HG03135 (cell line): ENCODE data around the gene VMP1.
"Not testable (repeated sequence)": the region's sequence is repeated elsewhere in the genome, so short reads cannot be mapped to it uniquely, and the experiment has no call there.

Source experiments
- ATAC-seq: cut with Tn5 transposase; IDR thresholded peaks from one replicate; pipeline ENCODE4 v1.9.1; 2021; ENCODE audit warnings: mild to moderate bottlenecking, moderate library complexity; ENCODE audit not compliant: unreplicated experiment

VMP1 gene

DNA sequence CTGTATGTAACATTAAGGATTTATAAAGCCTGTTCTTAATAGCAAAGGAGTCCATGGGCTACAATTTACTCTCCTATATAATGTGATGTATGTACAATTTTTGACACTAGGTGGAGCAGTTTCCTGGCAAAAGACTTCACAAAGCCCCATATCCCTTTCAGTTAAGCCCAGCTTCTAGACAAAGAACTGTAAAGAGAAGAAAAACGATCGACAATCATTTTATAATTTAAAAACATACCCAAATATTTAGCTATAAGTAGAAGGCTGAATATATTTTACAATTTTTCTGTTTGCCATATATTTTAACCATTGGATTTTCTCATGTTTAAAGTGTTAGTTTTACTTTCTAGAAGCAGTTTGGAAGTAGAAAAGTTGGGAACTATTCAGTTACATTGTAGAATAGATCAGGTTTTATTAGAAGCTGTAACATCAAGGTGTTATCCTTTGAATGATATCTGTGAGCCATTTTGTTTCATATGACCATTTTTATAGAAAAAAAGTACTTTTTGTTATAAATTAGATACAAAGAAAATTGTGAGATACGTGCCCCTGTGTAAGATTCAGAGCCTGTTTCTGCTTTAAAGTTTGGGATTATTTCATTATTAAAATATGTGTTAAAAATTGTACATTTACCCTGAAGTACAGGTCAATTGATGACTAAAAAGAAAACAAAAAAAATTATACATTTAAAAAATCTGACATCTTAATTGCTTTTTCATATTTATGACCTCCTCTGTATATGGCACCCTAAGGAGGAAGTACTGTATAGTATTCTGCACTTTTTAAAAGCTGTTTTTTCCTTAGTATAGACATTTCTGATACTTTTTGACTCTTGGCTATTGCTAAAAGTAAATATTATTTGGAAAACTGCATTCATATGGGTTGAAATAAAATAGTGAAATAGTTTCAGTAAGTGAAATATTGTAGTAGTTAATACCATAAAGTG, 46.3 kb downstream of the VMP1 start:
- no peak for ATAC-seq

- ATAC-seq, result no peak
These were observed 47.1 kb downstream of the VMP1 start for GRCh38 chr17:59754552-59754951.

DNA sequence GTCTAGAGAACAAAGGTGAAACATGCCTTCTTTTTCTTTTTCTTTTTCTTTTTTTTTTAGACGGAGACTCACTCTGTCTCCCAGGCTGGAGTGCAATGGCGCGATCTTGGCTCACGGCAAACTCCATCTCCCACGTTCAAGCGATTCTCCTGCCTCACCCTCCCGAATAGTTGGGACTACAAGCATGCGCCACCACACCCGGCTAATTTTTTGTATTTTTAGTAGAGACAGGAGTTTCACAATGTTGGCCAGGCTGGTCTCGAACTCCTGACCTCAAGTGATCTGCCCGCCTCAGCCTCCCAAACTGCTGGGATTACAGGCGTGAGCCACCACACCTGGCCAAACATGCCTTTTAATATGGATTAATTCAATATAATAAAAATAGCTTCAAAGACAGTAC, 47.6 kb downstream of the VMP1 start:
- ATAC-seq, result not testable (repeated sequence)

DNA sequence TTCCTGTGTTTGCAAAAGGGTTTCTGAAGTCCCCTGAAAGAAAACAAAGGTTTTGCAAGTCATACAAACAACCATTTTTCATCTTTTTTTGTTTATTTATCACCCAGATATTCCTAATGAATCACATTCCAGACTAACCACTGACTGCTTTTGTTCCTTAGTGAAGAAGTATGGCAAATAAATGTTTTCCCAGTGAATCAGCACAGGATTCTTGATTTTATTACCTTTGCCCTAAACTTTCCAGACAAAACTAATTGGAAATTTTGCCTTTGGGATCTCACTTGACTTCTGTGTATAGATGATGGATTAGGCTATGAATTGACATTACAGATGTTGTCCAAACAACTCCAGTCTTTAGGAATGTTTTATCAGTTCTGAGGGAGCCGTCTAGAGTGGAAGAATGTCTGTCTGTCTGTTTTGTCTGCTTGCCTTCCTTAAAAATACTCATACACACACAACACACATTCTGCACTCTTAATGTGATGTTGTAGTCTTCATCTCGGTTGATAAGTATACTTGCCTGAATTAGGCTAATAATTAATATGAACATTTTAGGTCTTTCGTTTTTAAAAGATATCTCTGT, 48.9 kb downstream of the VMP1 start:
- no peak for ATAC-seq

DNA sequence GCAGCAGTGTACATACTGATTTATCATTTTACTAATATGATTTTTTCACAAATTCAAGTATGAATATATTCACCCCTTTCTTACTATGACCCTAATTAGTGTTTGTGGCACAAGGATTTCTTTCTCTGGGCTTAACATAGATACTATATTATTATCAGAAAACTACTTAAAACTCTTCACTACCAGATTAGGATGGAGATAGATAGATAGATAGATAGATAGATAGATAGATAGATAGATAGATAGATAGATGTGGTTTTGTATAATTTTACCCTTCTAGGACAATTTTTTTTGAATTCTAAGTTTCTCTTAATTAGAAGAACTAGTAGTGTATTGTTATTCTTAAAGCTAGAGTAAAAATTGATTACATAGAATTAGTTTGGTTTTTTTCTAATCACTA, 49.6 kb downstream of the VMP1 start:
- ATAC-seq, result no peak

- ATAC-seq, result no peak
These were observed 50.0 kb downstream of the VMP1 start for GRCh38 chr17:59757470-59757869.

GRCh38 chr17:59757881-59758385, 50.5 kb downstream of the VMP1 start:
- ATAC-seq, result no peak

DNA sequence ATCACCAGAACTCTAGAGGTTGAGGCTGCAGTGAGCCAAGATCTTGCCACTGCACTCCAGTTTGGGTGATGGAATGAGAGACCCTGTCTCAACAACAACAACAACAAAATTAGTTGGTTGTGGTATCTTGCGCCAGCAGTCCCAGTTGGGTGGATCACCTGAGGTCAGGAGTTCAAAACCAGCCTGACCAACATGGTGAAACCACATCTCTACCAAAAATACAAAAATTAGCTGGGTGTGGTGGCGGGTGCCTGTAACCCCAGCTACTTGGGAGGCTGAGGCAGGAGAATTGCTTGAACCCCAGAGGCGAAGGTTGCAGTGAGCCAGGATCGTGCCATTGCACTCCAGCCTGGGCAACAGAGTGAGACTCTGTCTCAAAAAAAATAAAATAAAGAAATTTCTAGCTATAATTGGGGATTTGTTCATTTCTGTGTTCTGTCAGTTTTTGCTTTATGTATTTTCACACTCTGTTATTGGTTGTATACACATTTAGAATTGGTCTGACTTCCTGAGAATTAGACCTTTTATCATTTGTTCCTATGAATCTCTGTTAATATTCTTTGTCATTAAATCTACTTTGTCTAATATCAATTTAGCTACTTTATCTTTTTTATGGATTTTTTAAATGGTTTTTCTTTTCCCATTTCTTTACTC, 51.7 kb downstream of the VMP1 start:
- not testable (repeated sequence) for ATAC-seq

DNA sequence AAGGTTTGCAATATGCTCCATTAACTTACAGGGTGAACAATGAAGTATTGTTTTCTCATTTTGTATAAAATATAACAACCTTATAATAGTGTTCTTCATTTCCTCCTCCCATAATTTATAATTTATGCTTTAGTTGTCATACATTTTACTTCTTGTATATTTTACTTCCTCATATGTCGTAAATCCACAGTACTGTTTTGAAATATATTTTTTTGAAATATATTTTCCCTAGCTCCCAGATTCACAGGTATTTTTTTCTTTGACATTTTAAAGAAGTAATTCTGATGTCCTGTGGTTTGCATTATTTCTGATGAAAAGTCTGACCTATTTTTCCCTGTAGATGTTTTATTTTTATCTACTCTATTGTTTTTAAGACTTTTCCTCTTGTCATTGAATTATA, 52.7 kb downstream of the VMP1 start:
- ATAC-seq, result no peak

DNA sequence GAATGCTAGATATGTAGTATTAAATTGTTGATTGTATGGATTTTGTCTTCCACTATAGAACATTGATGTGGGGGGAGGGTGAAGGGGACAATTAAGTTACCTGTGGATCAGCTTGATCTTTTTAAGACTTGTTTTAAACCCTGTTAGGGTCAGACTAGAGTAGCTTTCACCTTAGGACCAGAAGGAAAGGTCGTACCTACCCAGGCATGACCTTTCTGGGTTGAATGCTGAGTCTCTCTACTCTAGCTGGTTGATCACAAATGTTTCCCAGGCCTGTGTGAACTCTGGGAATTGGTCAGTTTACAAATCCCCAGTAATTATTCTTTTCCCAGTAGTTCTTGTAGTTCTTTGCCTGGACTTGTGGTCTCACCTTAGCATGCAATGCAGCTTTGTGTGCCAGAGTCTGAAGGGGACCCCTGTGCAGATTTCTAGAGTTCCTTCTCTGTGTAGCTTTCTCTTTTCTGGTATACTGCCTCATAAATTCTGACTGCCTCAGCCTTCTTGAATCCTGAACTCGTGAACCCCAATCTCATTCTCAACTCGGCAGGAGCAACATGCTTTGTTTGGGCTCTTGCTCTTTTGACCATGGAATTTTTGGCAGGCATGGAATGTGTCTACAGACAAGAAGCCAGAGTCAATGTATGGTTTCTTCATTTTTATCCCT, 54.1 kb downstream of the VMP1 start:
- ATAC-seq, result no peak

- no peak for ATAC-seq
These were observed 54.8 kb downstream of the VMP1 start for GRCh38 chr17:59762049-59762823.

GRCh38 chr17:59762824-59763374, 55.4 kb downstream of the VMP1 start:
- ATAC-seq, result no peak

- no peak for ATAC-seq
These were observed 56.4 kb downstream of the VMP1 start for GRCh38 chr17:59763861-59764260.

GRCh38 chr17:59764292-59764741, 56.9 kb downstream of the VMP1 start:
- no peak for ATAC-seq

- no peak for ATAC-seq
These were observed 57.6 kb downstream of the VMP1 start for GRCh38 chr17:59765038-59765437.

DNA sequence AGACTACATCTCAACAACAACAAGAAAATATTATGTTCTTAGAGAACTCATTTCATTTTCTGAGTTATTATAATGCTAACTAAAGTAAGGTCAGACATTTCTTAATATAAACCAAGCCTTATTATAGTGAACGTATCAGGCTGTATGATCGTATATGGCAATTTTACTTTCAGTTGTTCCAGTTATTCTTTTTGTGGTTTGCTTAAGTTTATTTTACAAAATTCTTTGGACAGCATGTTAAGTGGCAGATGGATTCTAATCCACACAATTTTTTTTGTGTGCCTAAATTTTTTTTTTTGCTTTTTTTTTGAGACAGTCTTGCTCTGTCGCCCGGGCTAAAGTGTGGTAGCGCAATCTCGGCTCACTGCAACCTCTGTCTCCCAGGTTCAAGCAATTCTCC, 59.0 kb downstream of the VMP1 start:
- no peak for ATAC-seq

- no peak for ATAC-seq
These were observed 59.7 kb downstream of the VMP1 start for GRCh38 chr17:59767176-59767575.

- ATAC-seq, result no peak
These were observed 62.4 kb downstream of the VMP1 start for GRCh38 chr17:59769887-59770286.

DNA sequence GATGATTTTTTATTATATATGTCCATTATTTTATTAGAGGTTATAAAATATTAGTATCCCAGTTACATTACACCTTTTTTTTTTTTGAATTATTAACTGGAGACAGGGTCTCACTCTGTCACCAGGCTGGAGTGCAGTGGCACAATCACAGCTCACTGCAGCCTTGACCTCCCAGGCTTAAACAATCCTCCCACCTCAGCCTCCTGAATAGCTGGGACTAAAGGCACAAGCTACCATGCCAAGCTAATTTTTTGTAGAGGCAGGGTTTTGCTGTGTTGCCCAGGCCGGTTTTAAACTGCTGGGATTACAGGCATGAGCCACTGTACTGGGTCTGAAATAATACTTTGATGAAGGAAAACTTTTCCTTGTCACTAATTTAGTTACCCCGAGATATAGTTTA, 63.6 kb downstream of the VMP1 start:
- ATAC-seq, result no peak

DNA sequence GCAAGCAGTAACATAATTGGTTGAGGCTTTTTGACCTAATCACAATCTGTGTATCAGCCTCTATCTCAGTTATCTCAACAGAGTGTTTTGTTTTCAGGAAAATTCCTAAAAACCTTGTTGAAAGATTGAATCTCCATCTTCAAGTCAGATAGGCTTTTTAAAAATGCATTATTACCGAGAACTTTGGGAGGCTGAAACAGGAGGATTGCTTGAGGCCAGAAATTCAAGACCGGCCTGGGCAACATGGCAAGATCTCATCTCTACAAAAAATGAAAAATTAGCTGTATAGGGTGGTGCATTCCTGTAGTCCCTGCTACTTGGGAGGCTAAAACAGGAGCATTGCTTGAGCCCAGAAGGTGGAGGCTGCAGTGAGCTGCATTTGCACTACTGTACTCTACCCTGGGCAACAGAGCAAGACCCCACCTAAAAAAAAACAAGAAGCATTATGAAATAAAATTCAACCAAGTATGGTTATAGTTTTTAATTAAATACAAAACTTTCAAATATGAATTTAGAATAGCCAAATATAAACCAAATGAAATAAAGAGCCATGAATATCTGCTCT, 68.4 kb downstream of the VMP1 start:
- no peak for ATAC-seq
